HepG2 (cell line): ENCODE measurements around the gene APC2. TPM values are rescaled to one million over a fixed set of nuclear protein-coding genes. Genes with fewer than 3 reads are reported as not detected.

ENCODE experiments used
- HDAC1 ChIP-seq: sonication (generic); formaldehyde crosslinking; IDR thresholded peaks from 2 replicates; pipeline ENCODE4 v1.5.1; 2020; ENCODE audit warnings: mild to moderate bottlenecking, missing genetic modification reagents
- HDAC2 ChIP-seq: sonication (generic); formaldehyde crosslinking; IDR thresholded peaks from 2 replicates; pipeline ENCODE4 v1.4.0; 2020; ENCODE audit warnings: missing genetic modification reagents
- NAIF1 ChIP-seq: sonication (generic); formaldehyde crosslinking; IDR thresholded peaks from 2 replicates; pipeline ENCODE4 v1.5.0; 2020; ENCODE audit warnings: mild to moderate bottlenecking, missing genetic modification reagents, borderline replicate concordance
- PTBP1 ChIP-seq: fragments of 200-400 bp; formaldehyde crosslinking; IDR thresholded peaks from 2 replicates; pipeline ENCODE4 v1.6.1; 2018; ENCODE audit warnings: low read length, low read depth; ENCODE audit not compliant: poor library complexity, severe bottlenecking
- U2AF1 ChIP-seq: fragments of 200-400 bp; formaldehyde crosslinking; optimal IDR thresholded peaks from 2 replicates; pipeline ENCODE3; 2017; ENCODE audit warnings: mild to moderate bottlenecking, low read depth, low read length
- polyA plus RNA-seq, 8 experiments: library from polyadenylated mRNA; depleted of rRNA in 3 of 8; stranded (reverse) in 7 of 8; unstranded in 1 of 8; fragments of >200 nt; fragmentation: Illumina TruSeq in 4 of 8; extraction: Trizol in 4 of 8; gene quantifications; 2 replicates each; pipeline versions ENCODE4 v1.2.1 to v1.2.3, GENCODE V29; 2011 to 2016; ENCODE audit warnings: low read depth in 4 of 8, missing spikeins in 1 of 8, mixed read lengths in 1 of 8; ENCODE audit not compliant: insufficient read depth in 1 of 8
- total RNA-seq, 5 experiments: library from RNA; depleted of rRNA; stranded (reverse); fragments of >200 nt; fragmentation: Illumina TruSeq; extraction: Trizol; gene quantifications; 2 replicates each; pipeline ENCODE4 v1.2.3, GENCODE V29; 2016; ENCODE audit warnings: low read depth in 1 of 5
- TF ChIP-seq, protein P1 (sequence below): sonication (generic); formaldehyde crosslinking; conservative IDR thresholded peaks from 2 replicates; pipeline ENCODE4 v1.4.0; 2020; ENCODE audit warnings: mild to moderate bottlenecking, missing genetic modification reagents, moderate library complexity
- TF ChIP-seq, protein P2 (sequence below): sonication (generic); formaldehyde crosslinking; IDR thresholded peaks from 2 replicates; pipeline ENCODE4 v1.4.0; 2020; ENCODE audit warnings: missing genetic modification reagents, low read depth, mild to moderate bottlenecking, borderline replicate concordance
- TF ChIP-seq, protein P3 (sequence below): sonication (generic); formaldehyde crosslinking; IDR thresholded peaks from 2 replicates; pipeline ENCODE4 v1.5.0; 2020; ENCODE audit warnings: missing genetic modification reagents
- TF ChIP-seq, protein P4 (sequence below): sonication (generic); formaldehyde crosslinking; IDR thresholded peaks from 2 replicates; pipeline ENCODE4 v1.4.0; 2020; ENCODE audit warnings: missing genetic modification reagents
- TF ChIP-seq, protein P5 (sequence below): sonication (generic); formaldehyde crosslinking; conservative IDR thresholded peaks from 2 replicates; pipeline ENCODE4 v1.4.0; 2020; ENCODE audit warnings: missing genetic modification reagents

Gene APC2
- total and polyA plus RNA-seq, 2 of the 13 experiments (the other 11 are each of a cell fraction or from before 2014, with no cell fraction given) = 0.08 to 0.22 TPM

DNA sequence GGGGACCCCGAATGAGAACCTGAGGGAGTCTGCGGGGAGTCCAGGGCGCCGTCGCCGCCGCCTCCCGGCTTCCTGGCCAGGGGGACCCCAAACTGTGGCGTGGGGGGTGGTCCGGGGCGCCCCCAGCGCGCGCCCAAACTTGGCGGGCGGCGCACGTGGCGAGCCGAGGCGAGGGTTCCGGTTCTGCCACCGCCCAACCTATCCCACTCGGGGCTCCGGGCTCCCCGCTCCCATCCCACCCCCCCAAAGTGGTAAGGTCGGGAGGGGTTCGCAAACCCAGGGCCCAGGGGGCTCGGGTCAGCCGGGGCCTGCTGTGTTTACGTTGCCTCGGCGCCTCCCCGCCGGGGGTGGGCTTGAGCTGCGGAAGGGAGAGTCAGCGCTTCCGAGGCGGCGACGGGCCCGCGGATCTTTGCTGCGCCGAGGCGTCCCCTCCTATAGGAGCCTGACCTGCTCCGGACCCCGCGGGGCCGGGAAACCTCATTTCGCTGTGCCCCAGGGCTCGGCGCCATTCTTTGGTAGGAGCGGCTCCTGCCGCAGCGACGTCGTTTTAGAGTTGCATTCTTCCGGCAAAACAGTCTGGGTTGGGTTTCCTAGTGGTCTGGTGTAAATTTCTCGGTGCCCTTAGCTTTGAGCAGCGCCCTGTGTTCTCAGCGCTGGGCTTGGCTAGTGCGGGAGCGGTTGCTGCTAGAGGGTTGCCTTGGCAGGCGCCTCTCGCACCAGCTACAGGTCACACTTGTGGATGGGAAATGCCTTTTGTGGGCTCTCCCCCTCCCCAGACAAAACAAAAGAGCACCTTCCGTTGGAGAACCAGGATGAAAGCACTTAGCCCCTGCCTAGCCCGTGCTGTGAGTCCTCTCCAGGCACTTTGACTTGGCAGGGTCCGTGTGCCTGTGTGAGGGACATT lies 41.4 kb upstream of the APC2 start (continued):
- TF ChIP-seq, protein P1, sequence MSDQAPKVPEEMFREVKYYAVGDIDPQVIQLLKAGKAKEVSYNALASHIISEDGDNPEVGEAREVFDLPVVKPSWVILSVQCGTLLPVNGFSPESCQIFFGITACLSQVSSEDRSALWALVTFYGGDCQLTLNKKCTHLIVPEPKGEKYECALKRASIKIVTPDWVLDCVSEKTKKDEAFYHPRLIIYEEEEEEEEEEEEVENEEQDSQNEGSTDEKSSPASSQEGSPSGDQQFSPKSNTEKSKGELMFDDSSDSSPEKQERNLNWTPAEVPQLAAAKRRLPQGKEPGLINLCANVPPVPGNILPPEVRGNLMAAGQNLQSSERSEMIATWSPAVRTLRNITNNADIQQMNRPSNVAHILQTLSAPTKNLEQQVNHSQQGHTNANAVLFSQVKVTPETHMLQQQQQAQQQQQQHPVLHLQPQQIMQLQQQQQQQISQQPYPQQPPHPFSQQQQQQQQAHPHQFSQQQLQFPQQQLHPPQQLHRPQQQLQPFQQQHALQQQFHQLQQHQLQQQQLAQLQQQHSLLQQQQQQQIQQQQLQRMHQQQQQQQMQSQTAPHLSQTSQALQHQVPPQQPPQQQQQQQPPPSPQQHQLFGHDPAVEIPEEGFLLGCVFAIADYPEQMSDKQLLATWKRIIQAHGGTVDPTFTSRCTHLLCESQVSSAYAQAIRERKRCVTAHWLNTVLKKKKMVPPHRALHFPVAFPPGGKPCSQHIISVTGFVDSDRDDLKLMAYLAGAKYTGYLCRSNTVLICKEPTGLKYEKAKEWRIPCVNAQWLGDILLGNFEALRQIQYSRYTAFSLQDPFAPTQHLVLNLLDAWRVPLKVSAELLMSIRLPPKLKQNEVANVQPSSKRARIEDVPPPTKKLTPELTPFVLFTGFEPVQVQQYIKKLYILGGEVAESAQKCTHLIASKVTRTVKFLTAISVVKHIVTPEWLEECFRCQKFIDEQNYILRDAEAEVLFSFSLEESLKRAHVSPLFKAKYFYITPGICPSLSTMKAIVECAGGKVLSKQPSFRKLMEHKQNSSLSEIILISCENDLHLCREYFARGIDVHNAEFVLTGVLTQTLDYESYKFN = no peak
- TF ChIP-seq U2AF1 (no peak), NAIF1 (CRISPR knock-in tag) (no peak), PTBP1 (peak; percentile 18), HDAC1 (CRISPR knock-in tag) (0 out of 2 replicates have a peak, but pooled peaks have one; percentile 27), HDAC2 (CRISPR knock-in tag) (0 out of 2 replicates have a peak, but pooled peaks have one; percentile 26)
- TF ChIP-seq, protein P2, sequence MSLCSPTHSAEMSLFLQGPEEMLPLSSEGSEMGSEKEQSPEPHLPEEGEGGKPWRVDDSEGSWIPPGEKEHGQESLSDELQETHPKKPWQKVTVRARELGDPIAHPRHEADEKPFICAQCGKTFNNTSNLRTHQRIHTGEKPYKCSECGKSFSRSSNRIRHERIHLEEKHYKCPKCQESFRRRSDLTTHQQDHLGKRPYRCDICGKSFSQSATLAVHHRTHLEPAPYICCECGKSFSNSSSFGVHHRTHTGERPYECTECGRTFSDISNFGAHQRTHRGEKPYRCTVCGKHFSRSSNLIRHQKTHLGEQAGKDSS (CRISPR knock-in tag) = no peak; the same call in 1 of the 2 replicates
- TF ChIP-seq, protein P3, sequence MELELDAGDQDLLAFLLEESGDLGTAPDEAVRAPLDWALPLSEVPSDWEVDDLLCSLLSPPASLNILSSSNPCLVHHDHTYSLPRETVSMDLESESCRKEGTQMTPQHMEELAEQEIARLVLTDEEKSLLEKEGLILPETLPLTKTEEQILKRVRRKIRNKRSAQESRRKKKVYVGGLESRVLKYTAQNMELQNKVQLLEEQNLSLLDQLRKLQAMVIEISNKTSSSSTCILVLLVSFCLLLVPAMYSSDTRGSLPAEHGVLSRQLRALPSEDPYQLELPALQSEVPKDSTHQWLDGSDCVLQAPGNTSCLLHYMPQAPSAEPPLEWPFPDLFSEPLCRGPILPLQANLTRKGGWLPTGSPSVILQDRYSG (CRISPR knock-in tag) = no peak
- TF ChIP-seq, protein P4, sequence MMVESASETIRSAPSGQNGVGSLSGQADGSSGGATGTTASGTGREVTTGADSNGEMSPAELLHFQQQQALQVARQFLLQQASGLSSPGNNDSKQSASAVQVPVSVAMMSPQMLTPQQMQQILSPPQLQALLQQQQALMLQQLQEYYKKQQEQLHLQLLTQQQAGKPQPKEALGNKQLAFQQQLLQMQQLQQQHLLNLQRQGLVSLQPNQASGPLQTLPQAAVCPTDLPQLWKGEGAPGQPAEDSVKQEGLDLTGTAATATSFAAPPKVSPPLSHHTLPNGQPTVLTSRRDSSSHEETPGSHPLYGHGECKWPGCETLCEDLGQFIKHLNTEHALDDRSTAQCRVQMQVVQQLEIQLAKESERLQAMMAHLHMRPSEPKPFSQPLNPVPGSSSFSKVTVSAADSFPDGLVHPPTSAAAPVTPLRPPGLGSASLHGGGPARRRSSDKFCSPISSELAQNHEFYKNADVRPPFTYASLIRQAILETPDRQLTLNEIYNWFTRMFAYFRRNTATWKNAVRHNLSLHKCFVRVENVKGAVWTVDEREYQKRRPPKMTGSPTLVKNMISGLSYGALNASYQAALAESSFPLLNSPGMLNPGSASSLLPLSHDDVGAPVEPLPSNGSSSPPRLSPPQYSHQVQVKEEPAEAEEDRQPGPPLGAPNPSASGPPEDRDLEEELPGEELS (CRISPR knock-in tag) = no peak
- TF ChIP-seq, protein P5, sequence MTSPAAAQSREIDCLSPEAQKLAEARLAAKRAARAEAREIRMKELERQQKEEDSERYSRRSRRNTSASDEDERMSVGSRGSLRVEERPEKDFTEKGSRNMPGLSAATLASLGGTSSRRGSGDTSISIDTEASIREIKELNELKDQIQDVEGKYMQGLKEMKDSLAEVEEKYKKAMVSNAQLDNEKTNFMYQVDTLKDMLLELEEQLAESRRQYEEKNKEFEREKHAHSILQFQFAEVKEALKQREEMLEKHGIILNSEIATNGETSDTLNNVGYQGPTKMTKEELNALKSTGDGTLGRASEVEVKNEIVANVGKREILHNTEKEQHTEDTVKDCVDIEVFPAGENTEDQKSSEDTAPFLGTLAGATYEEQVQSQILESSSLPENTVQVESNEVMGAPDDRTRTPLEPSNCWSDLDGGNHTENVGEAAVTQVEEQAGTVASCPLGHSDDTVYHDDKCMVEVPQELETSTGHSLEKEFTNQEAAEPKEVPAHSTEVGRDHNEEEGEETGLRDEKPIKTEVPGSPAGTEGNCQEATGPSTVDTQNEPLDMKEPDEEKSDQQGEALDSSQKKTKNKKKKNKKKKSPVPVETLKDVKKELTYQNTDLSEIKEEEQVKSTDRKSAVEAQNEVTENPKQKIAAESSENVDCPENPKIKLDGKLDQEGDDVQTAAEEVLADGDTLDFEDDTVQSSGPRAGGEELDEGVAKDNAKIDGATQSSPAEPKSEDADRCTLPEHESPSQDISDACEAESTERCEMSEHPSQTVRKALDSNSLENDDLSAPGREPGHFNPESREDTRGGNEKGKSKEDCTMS (CRISPR knock-in tag) = no peak
